Uterus (tissue), 4 donors: ENCODE measurements around the gene HORMAD2. TPM values are rescaled to one million over a fixed set of nuclear protein-coding genes. Genes with fewer than 3 reads are reported as not detected.

Experiments used
- DNase-seq, 2 donors: peaks; one replicate each; pipeline ENCODE4 v3.0.0-alpha.2; 2019 to 2020
- H3K27ac ChIP-seq, 2 donors: fragments of 200-600 bp; sonication (generic); 1 replicate in 1 of 2; 2 replicates in 1 of 2; pipeline ENCODE4 v1.5.1; 2016 to 2018
- H3K27me3 ChIP-seq, 2 donors: fragments of 200-600 bp; sonication (generic); one replicate each; pipeline ENCODE4 v1.5.1; 2018 to 2019; ENCODE audit warnings: control low read depth in 1 of 2
- H3K36me3 ChIP-seq, 2 donors: fragments of 200-600 bp; sonication (generic); one replicate each; pipeline ENCODE4 v1.5.1; 2019; ENCODE audit warnings: control low read depth in 1 of 2
- H3K4me1 ChIP-seq, 2 donors: fragments of 200-600 bp; sonication (generic); one replicate each; pipeline ENCODE4 v1.5.1; 2018 to 2019; ENCODE audit warnings: control low read depth in 1 of 2
- H3K4me3 ChIP-seq, 2 donors: fragments of 200-600 bp; sonication (generic); 1 replicate in 1 of 2; 2 replicates in 1 of 2; pipeline ENCODE4 v1.5.1; 2018 to 2019; ENCODE audit warnings: mild to moderate bottlenecking in 1 of 2
- H3K9me3 ChIP-seq, 2 donors: fragments of 200-600 bp; sonication (generic); one replicate each; pipeline ENCODE4 v1.5.1; 2019; ENCODE audit warnings: control low read depth in 1 of 2
- POLR2A ChIP-seq, 2 donors: fragments of 450-650 bp; IDR thresholded peaks; one replicate each; pipeline ENCODE4 v1.6.1; 2016; ENCODE audit warnings: antibody characterized with exemption in 2 of 2, mild to moderate bottlenecking in 1 of 2, moderate library complexity in 1 of 2
- intact Hi-C: fragments of 100-400 bp; cut with DNase I; formaldehyde crosslinking; loops from one replicate; pipeline ENCODE4 v1.15.1; 2023; ENCODE audit warnings: low total_unique reads
- total RNA-seq, 4 donors: library from RNA; depleted of rRNA in 3 of 4; stranded (reverse); fragments of >200 nt in 3 of 4; gene quantifications; one replicate each; pipeline versions ENCODE4 v1.1.0 to v1.2.4, GENCODE V29; 2014 to 2023
- TF ChIP-seq, protein P1 (sequence below), 4 experiments: fragments of 200-600 bp in 2 of 4; fragments of 450-650 bp in 2 of 4; sonication (generic) in 2 of 4; IDR thresholded peaks; one replicate each; pipeline ENCODE4 v1.5.1; 2016 to 2019; ENCODE audit warnings: antibody characterized with exemption in 4 of 4, mild to moderate bottlenecking in 2 of 4, moderate library complexity in 1 of 4
- donor health status: DM: yes; HTN: yes; CAD: no.

Gene HORMAD2
- total RNA-seq, 4 donors from 2014 or later: not detected

DNA sequence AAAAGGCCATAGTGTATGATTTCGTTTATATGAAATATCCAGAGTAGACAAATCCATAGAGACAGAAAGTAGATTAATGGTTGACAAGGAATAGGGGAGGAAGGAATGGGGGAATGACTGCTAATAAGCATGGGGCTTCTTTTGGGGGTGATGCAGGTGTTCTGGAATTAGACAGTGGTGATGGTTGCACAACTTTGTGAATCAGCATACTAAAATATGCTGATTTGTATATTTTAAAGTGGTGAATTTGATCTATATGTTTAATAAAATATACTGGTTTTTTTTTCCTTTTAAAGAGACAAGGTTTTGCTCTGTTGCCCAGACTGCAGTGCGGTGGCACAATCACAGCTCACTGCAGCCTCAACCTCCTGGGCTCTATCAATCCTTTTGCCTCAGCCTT is 6.5 kb upstream of the HORMAD2 start:
- no peak for DNase-seq
- intact Hi-C loops: no loop called here
- TF ChIP-seq POLR2A (IDR thresholded peaks at IDR 0.05): no peak
- TF ChIP-seq, protein P1, sequence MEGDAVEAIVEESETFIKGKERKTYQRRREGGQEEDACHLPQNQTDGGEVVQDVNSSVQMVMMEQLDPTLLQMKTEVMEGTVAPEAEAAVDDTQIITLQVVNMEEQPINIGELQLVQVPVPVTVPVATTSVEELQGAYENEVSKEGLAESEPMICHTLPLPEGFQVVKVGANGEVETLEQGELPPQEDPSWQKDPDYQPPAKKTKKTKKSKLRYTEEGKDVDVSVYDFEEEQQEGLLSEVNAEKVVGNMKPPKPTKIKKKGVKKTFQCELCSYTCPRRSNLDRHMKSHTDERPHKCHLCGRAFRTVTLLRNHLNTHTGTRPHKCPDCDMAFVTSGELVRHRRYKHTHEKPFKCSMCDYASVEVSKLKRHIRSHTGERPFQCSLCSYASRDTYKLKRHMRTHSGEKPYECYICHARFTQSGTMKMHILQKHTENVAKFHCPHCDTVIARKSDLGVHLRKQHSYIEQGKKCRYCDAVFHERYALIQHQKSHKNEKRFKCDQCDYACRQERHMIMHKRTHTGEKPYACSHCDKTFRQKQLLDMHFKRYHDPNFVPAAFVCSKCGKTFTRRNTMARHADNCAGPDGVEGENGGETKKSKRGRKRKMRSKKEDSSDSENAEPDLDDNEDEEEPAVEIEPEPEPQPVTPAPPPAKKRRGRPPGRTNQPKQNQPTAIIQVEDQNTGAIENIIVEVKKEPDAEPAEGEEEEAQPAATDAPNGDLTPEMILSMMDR (IDR thresholded peaks at IDR 0.05): no peak
- Histone ChIP-seq H3K36me3 (no peaks in the 10 kb centered on the region), H3K27me3 (no peaks in the 10 kb centered on the region), H3K9me3 (no peaks in the 10 kb centered on the region), H3K4me1 (no peaks in the 10 kb centered on the region), H3K27ac (no peak overlapping the region), H3K4me3 (no peak overlapping the region)

DNA sequence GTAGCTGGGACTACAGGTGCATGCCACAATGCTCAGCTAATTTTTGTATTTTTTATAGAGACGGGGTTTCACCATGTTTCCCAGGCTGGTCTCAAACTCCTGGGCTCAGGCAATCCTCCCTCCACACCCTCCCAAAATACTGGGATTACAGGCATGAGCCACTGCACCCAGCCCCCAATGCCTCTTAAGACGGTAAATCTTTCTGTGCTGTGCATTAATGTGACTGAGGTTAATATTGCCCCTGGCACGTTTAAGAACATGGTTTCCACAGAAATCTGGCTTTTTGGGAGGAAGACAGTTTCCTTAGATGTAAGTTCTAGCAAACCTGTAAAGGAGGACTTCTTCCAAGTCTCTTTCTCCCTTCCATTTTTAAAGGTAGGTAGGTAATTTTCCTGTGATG is 6.1 kb upstream of the HORMAD2 start:
- TF ChIP-seq POLR2A (IDR thresholded peaks at IDR 0.05): no peak
- TF ChIP-seq, protein P1 (IDR thresholded peaks at IDR 0.05): no peak
- Histone ChIP-seq H3K9me3 (no peaks in the 10 kb centered on the region), H3K36me3 (no peaks in the 10 kb centered on the region), H3K27ac (no peak overlapping the region), H3K27me3 (no peaks in the 10 kb centered on the region), H3K4me3 (no peak overlapping the region), H3K4me1 (no peaks in the 10 kb centered on the region)
- no peak for DNase-seq
- intact Hi-C loops: no loop called here

DNA sequence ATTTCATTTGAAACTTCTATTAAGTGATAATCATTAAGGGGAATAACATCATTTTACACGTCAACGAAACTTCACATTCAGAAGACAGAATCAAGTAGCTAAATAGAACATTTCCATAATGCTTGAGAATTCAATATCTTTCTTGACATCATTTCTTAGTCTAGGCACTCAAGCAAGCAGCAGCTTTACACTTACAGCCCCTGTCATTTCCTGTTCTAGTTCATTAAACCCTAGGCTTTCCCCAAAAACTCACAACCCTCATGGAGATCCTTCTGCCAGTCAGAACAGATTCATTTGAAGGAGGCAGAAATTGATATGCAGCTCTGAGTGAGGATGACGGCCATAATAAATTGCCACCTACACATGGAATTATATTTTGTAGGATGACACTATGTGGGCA is 5.3 kb upstream of the HORMAD2 start:
- H3K4me3 ChIP-seq: no peak overlapping the region
- no peak for DNase-seq
- H3K27ac ChIP-seq: no peak overlapping the region
- no peaks in the 10 kb centered on the region for H3K9me3 ChIP-seq
- no peak for TF ChIP-seq POLR2A (IDR thresholded peaks at IDR 0.05)
- TF ChIP-seq, protein P1 (IDR thresholded peaks at IDR 0.05): no peak
- intact Hi-C loops: no loop called here
- H3K36me3 ChIP-seq: no peaks in the 10 kb centered on the region
- H3K4me1 ChIP-seq: no peaks in the 10 kb centered on the region
- no peaks in the 10 kb centered on the region for H3K27me3 ChIP-seq

DNA sequence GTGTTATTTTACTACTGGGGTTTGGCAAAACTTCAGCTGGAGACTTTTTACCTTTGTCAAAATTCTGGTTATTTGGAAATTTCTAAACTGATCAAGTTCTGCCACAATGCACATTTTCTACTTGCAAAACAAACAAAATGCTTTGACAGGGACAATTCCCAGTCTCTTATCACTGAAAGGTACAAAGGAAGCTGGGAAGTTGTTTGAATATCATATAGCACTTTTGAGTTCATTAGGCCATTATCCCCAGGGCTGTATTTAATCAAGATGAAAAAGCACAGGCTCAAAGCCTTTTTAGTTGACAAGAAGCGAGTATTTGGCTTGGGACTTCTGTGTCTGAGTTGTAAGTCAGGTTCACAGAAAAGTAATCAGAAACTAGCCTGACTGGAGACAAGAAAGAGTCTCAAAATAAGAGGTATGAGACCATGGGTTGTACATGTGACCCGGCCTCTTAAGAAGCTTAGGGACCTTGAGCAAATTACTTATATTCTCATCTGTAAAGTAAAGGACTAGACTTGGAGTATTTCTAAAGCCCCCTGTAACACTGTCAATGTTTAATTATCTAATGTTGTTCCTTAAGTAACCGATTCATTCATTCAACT is 2.9 kb upstream of the HORMAD2 start:
- TF ChIP-seq, protein P1 (IDR thresholded peaks at IDR 0.05): no peak
- TF ChIP-seq POLR2A (IDR thresholded peaks at IDR 0.05): no peak
- Histone ChIP-seq H3K4me3 (no peak overlapping the region), H3K27me3 (no peaks in the 10 kb centered on the region), H3K9me3 (no peaks in the 10 kb centered on the region), H3K36me3 (no peaks in the 10 kb centered on the region), H3K4me1 (no peaks in the 10 kb centered on the region), H3K27ac (no peak overlapping the region)
- intact Hi-C loops: no loop called here
- DNase-seq: no peak

DNA sequence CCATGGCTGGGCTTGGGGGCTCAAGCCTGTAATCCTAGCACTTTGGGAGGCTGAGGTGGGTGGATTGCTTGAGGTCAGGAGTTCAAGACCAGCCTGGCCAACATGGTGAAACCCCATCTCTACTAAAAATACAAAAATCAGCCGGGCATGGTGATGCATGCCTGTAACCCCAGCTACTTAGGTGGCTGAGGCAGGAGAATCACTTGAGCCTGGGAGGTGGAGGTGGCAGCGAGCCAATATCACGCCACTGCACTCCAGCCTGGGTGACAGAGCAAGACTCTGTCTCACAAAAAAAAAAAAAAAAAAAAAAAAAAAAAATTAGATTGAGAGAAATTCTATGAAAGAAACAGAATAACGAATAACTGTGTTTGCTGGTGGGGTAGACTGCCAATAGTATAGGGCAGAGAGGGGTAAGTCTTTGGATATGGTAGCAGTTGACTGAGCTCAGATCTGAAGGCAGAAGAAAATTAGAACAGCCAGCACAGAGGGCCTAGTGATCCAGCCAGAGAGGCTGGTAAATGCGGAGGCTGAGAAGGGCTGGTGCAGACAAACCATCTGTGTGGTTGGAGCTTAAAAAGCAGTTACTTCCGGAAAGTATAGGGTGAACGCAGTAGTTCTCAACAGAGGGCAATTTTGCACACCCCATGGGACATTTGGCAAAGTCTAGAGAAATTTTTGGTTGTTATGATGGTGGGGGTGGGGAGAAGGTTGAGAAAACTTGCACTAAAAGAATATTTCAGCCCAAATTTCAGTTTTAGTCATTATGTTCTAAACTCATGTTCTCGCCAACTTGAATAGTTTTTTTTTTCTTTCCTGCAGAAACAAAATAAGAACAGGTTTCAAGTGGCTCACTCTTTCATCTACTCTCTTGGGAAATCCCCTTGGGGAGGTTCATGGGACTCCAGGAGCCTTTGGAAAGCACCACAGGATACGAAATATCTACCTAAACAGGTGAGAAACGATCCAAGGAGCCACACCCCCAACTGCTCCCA is 1.6 kb upstream of the HORMAD2 start:
- no peak for DNase-seq
- no peaks in the 10 kb centered on the region for H3K27me3 ChIP-seq
- no peak overlapping the region for H3K27ac ChIP-seq
- TF ChIP-seq, protein P1 (IDR thresholded peaks at IDR 0.05): no peak
- TF ChIP-seq POLR2A (IDR thresholded peaks at IDR 0.05): no peak
- intact Hi-C loops: no loop called here
- no peak overlapping the region for H3K4me3 ChIP-seq
- H3K36me3 ChIP-seq: no peaks in the 10 kb centered on the region
- H3K4me1 ChIP-seq: no peaks in the 10 kb centered on the region
- H3K9me3 ChIP-seq: no peaks in the 10 kb centered on the region
